K562 (cell line): Measurements from ENCODE around the gene MED15. TPM values are rescaled to one million over a fixed set of nuclear protein-coding genes. Genes with fewer than 3 reads are reported as not detected.
A peak's percentile ranks its signal among the peaks of the same experiment; 100 is the strongest.

ENCODE experiments used
- BDP1 ChIP-seq: IDR thresholded peaks from 3 replicates; pipeline ENCODE4 v1.6.1; 2011; ENCODE audit not compliant: insufficient read length, insufficient read depth
- CAMTA2 ChIP-seq: fragments of 250-450 bp; sonication (Bioruptor Pico); conservative IDR thresholded peaks from 2 replicates; pipeline ENCODE4 v1.5.1; 2022
- DLX4 ChIP-seq: fragments of 250-450 bp; sonication (Bioruptor Pico); IDR thresholded peaks from 2 replicates; pipeline ENCODE4 v1.6.1; 2021; ENCODE audit warnings: mild to moderate bottlenecking
- DMBX1 ChIP-seq: fragments of 250-450 bp; sonication (Bioruptor Pico); IDR thresholded peaks from 2 replicates; pipeline ENCODE4 v1.8.0; 2022; ENCODE audit warnings: inconsistent platforms, mild to moderate bottlenecking, moderate library complexity, borderline replicate concordance
- HES1 ChIP-seq: fragments of 450-650 bp; IDR thresholded peaks from 2 replicates; pipeline ENCODE4 v1.6.1; 2016; ENCODE audit warnings: low read depth, mild to moderate bottlenecking, moderate library complexity
- HMG20A ChIP-seq: fragments of 450-650 bp; formaldehyde crosslinking; conservative IDR thresholded peaks from 2 replicates; pipeline ENCODE4 v1.4.0; 2020; ENCODE audit warnings: mild to moderate bottlenecking, mixed read lengths
- MEIS2 ChIP-seq: fragments of 450-650 bp; IDR thresholded peaks from 2 replicates; pipeline ENCODE4 v1.6.1; 2014; ENCODE audit warnings: mild to moderate bottlenecking; ENCODE audit not compliant: partially characterized antibody
- MYNN ChIP-seq, 2 experiments: sonication (generic); formaldehyde crosslinking in 1 of 2; IDR thresholded peaks; 2 replicates each; pipeline versions ENCODE4 v1.5.0 to v1.6.1; 2016 to 2020; ENCODE audit warnings: antibody characterized with exemption in 1 of 2, missing genetic modification reagents in 1 of 2
- NELFE ChIP-seq: IDR thresholded peaks from 2 replicates; pipeline ENCODE4 v1.6.1; 2011; ENCODE audit warnings: mild to moderate bottlenecking; ENCODE audit not compliant: insufficient read depth, insufficient read length
- NFE2 ChIP-seq: IDR thresholded peaks from 2 replicates; pipeline ENCODE4 v1.6.1; 2014; ENCODE audit warnings: antibody characterized with exemption, low read depth
- RFX7 ChIP-seq: fragments of 250-450 bp; sonication (Bioruptor Pico); IDR thresholded peaks from 2 replicates; pipeline ENCODE4 v1.5.1; 2021; ENCODE audit warnings: mild to moderate bottlenecking
- TEAD1 ChIP-seq, 2 experiments: fragments of 450-650 bp in 1 of 2; sonication (generic) in 1 of 2; formaldehyde crosslinking; IDR thresholded peaks; 2 replicates each; pipeline versions ENCODE4 v1.4.0 to v1.8.0; 2020 to 2022; ENCODE audit warnings: mild to moderate bottlenecking in 2 of 2, missing genetic modification reagents in 1 of 2
- ZNF197 ChIP-seq: fragments of 200-800 bp; sonication (Bioruptor generic); IDR thresholded peaks from 2 replicates; pipeline ENCODE4 v1.6.1; 2016; ENCODE audit warnings: low read depth, missing genetic modification characterization, missing compliant biosample characterization
- ZNF318 ChIP-seq, 2 experiments: fragments of 450-650 bp; IDR thresholded peaks; 2 replicates each; pipeline ENCODE4 v1.6.1; 2016; ENCODE audit warnings: mild to moderate bottlenecking in 2 of 2, borderline replicate concordance in 1 of 2, low read depth in 1 of 2, moderate library complexity in 1 of 2
- ZNF644 ChIP-seq: fragments of 200-800 bp; sonication (Bioruptor generic); IDR thresholded peaks from 2 replicates; pipeline ENCODE4 v1.6.1; 2016; ENCODE audit warnings: low read depth, missing genetic modification characterization, missing compliant biosample characterization
- ZNF780A ChIP-seq: fragments of 250-450 bp; sonication (Bioruptor Pico); IDR thresholded peaks from 2 replicates; pipeline ENCODE4 v1.5.0; 2021; ENCODE audit warnings: mild to moderate bottlenecking
- polyA plus RNA-seq, 8 experiments: library from polyadenylated mRNA; depleted of rRNA in 4 of 8; stranded (reverse) in 5 of 8; unstranded in 3 of 8; fragments of >200 nt; fragmentation: Nextera tagmentation in 2 of 8; fragmentation: Illumina TruSeq in 1 of 8; extraction: Ambion mirVana in 2 of 8; extraction: Trizol in 1 of 8; gene quantifications; 2 replicates each; pipeline versions ENCODE4 v1.2.1 to v1.2.3, GENCODE V29; 2011 to 2014; ENCODE audit warnings: inconsistent platforms in 1 of 8, missing spikeins in 1 of 8
- total RNA-seq, 7 experiments: library from RNA; depleted of rRNA in 6 of 7; stranded (reverse); fragments of >200 nt in 6 of 7; fragmentation: Illumina TruSeq in 2 of 7; extraction: Trizol in 2 of 7; gene quantifications; 2 replicates each; pipeline versions ENCODE4 v1.2.1 to v1.2.3, GENCODE V29; 2011 to 2021; ENCODE audit warnings: low replicate concordance in 1 of 7

Gene MED15
- total and polyA plus RNA-seq, 9 of the 15 experiments (the other 6 are each of a cell fraction or from before 2014, with no cell fraction given): 4.0 to 271 (median 60.1) TPM

GRCh38 chr22:20526628-20527355 lies 19.4 kb downstream of the MED15 start (continued):
- no peak for TF ChIP-seq MYNN (IDR thresholded peaks at IDR 0.05)
- no peak for TF ChIP-seq MYNN (CRISPR knock-in tag; IDR thresholded peaks at IDR 0.05)
- peak in 1 of 2 experiments; percentile 59; a peak in 1 of 4 replicates for TF ChIP-seq TEAD1 (CRISPR knock-in tag; IDR thresholded peaks at IDR 0.05)
- TF ChIP-seq BDP1: no peak
- no peak for TF ChIP-seq DLX4
- TF ChIP-seq ZNF644: no peak
- TF ChIP-seq HES1: no peak
- TF ChIP-seq HMG20A (CRISPR knock-in tag): 0 out of 2 replicates have a peak, but pooled peaks have one; percentile 11
- 0 out of 2 replicates have a peak, but pooled peaks have one; percentile 82 for TF ChIP-seq CAMTA2 (CRISPR knock-in tag)
- TF ChIP-seq ZNF197: no peak; the same call in 1 of the 2 replicates
- TF ChIP-seq MEIS2: no peak
- TF ChIP-seq ZNF780A (CRISPR knock-in tag): no peak
- TF ChIP-seq NELFE: no peak
- TF ChIP-seq ZNF318 (IDR thresholded peaks at IDR 0.05; ENCODE audit: borderline replicate concordance in 1 of 2, low read depth in 1 of 2): no peak
- TF ChIP-seq NFE2: no peak
- TF ChIP-seq RFX7 (CRISPR knock-in tag): no peak
- TF ChIP-seq DMBX1 (CRISPR knock-in tag): no peak
